ENCODE data around the gene CERK. TPM values are rescaled to one million over a fixed set of nuclear protein-coding genes. Genes with fewer than 3 reads are reported as not detected.
"Not testable (repeated sequence)": the region's sequence is repeated elsewhere in the genome, so short reads cannot be mapped to it uniquely, and the experiment has no call there.

Gene CERK
- total and polyA plus RNA-seq, 11 donors: 17.8 to 125 (median 72.3) TPM

GRCh38 chr22:46736705-46737104 lies 1.3 kb downstream of the CERK start:
- peak overlapping the region; percentile 90 to 100 (median 98) for H3K27ac ChIP-seq
- peaks cover 0 to 6% (median 0%) of the 10 kb centered on the region in 9 donors for H3K36me3 ChIP-seq
- no peak for DNase-seq
- ATAC-seq: no peak
- TF ChIP-seq POLR2A (IDR thresholded peaks at IDR 0.05) (no peak), CTCF (IDR thresholded peaks at IDR 0.05) (no peak)
- peaks cover 9 to 91% (median 69%) of the 10 kb centered on the region in 12 donors for H3K4me1 ChIP-seq
- intact Hi-C loops (cut with DNase I): loop anchor here in 7 of 10 donors (5.0 kb wide), 3 partner anchors 49 to 174 kb away; no protein-coding TSS in a partner anchor
- no peaks in the 10 kb centered on the region for H3K27me3 ChIP-seq
- H3K9me3 ChIP-seq: no peaks in the 10 kb centered on the region
- 35 to 58% (median 44%) methylated on average over 7 to 8 of the region's 8 CpGs for WGBS, 4 donors
- peak overlapping the region; percentile 57 to 100 (median 92) for H3K4me3 ChIP-seq

- peak overlapping the region; percentile 90 to 100 (median 98) for H3K27ac ChIP-seq
- H3K9me3 ChIP-seq: no peaks in the 10 kb centered on the region
- TF ChIP-seq POLR2A (IDR thresholded peaks at IDR 0.05): no peak
- TF ChIP-seq CTCF (IDR thresholded peaks at IDR 0.05): no peak
- ATAC-seq (peak in 1 of 4 donors; percentile 9), DNase-seq (no peak)
- H3K27me3 ChIP-seq: no peaks in the 10 kb centered on the region
- intact Hi-C loops (cut with DNase I): loop anchor here in 7 of 10 donors (5.0 kb wide), 3 partner anchors 49 to 174 kb away; no protein-coding TSS in a partner anchor
- whole genome bisulfite sequencing, 4 donors: 33 to 45% (median 36%) methylated on average over 8 to 13 of the region's 13 CpGs
- peaks cover 0 to 12% (median 0%) of the 10 kb centered on the region in 9 donors for H3K36me3 ChIP-seq
- H3K4me3 ChIP-seq: peak overlapping the region in 11 of 12 donors; percentile 1 to 100 (median 88)
- H3K4me1 ChIP-seq: peaks cover 14 to 92% (median 76%) of the 10 kb centered on the region in 12 donors
Measured at GRCh38 chr22:46735747-46736608, 2.1 kb downstream of the CERK start.

- Histone ChIP-seq H3K27me3 (no peaks in the 10 kb centered on the region), H3K27ac (peak overlapping the region; percentile 90 to 100 (median 98)), H3K4me3 (peak overlapping the region in 7 of 12 donors; percentile 1 to 100 (median 85)), H3K36me3 (peaks cover 0 to 14% (median 0%) of the 10 kb centered on the region in 9 donors), H3K9me3 (no peaks in the 10 kb centered on the region), H3K4me1 (peaks cover 18 to 92% (median 84%) of the 10 kb centered on the region in 12 donors)
- WGBS, 4 donors: 20 to 34% (median 23%) methylated on average over 10 to 12 of the region's 12 CpGs
- DNase-seq (peak in 2 of 5 donors; percentile 52 to 60), ATAC-seq (peak in 1 of 4 donors; percentile 5)
- intact Hi-C loops (cut with DNase I): loop anchor here in 7 of 10 donors (5.0 kb wide), 4 partner anchors 48 to 173 kb away; no protein-coding TSS in a partner anchor
- no peak for TF ChIP-seq POLR2A (IDR thresholded peaks at IDR 0.05)
- TF ChIP-seq CTCF (IDR thresholded peaks at IDR 0.05): no peak
Measured at GRCh38 chr22:46734830-46735453, 3.1 kb downstream of the CERK start.

- not testable (repeated sequence) for DNase-seq, H3K4me3 ChIP-seq, H3K27me3 ChIP-seq, H3K9me3 ChIP-seq
- Histone ChIP-seq H3K27ac (peak overlapping the region in 11 of 12 donors; percentile 49 to 99 (median 96)), H3K4me1 (peaks cover 18 to 91% (median 83%) of the 10 kb centered on the region in 12 donors), H3K36me3 (peaks cover 0 to 16% (median 0%) of the 10 kb centered on the region in 9 donors)
- 35 to 45% (median 41%) methylated on average over 12 of the region's 12 CpGs for WGBS, 4 donors
- peak; percentile 4 to 37 (median 16) for ATAC-seq
- intact Hi-C loops (cut with DNase I): loop anchor here in 2 of 10 donors (5.0 kb wide), 2 partner anchors 47 to 152 kb away; no protein-coding TSS in a partner anchor
Measured at GRCh38 chr22:46734213-46734722, 3.8 kb downstream of the CERK start.

All from heart left ventricle (tissue), 16 donors.